K562 (cell line): ENCODE measurements around the gene SLA2. TPM values are rescaled to one million over a fixed set of nuclear protein-coding genes. Genes with fewer than 3 reads are reported as not detected.

Source experiments
- ATF1 ChIP-seq, 2 experiments: fragments of 450-650 bp in 1 of 2; IDR thresholded peaks; 2 replicates each; pipeline ENCODE4 v1.6.1; 2016; ENCODE audit warnings: missing compliant biosample characterization in 1 of 2, missing genetic modification characterization in 1 of 2
- ATF4 ChIP-seq: fragments of 450-650 bp; formaldehyde crosslinking; IDR thresholded peaks from 2 replicates; pipeline ENCODE4 v1.4.0; 2022; ENCODE audit warnings: mild to moderate bottlenecking, moderate library complexity
- EP400 ChIP-seq: fragments of 450-650 bp; IDR thresholded peaks from 2 replicates; pipeline ENCODE4 v1.6.1; 2017; ENCODE audit warnings: antibody characterized with exemption, mild to moderate bottlenecking, moderate library complexity
- FOS ChIP-seq: IDR thresholded peaks from 3 replicates; pipeline ENCODE4 v1.6.1; 2011; ENCODE audit not compliant: insufficient read length; ENCODE audit errors: extremely low read depth
- HMG20A ChIP-seq: fragments of 450-650 bp; formaldehyde crosslinking; conservative IDR thresholded peaks from 2 replicates; pipeline ENCODE4 v1.4.0; 2020; ENCODE audit warnings: mild to moderate bottlenecking, mixed read lengths
- KHSRP ChIP-seq: fragments of 450-650 bp; IDR thresholded peaks from 2 replicates; pipeline ENCODE4 v1.6.1; 2017
- MCM2 ChIP-seq: fragments of 450-650 bp; IDR thresholded peaks from 2 replicates; pipeline ENCODE4 v1.6.1; 2017; ENCODE audit warnings: low read depth, mild to moderate bottlenecking
- MCM5 ChIP-seq: fragments of 450-650 bp; IDR thresholded peaks from 2 replicates; pipeline ENCODE4 v1.6.1; 2016; ENCODE audit warnings: low read depth
- MTA2 ChIP-seq: fragments of 450-650 bp; IDR thresholded peaks from 2 replicates; pipeline ENCODE4 v1.6.1; 2016; ENCODE audit warnings: low read depth
- MYC ChIP-seq, 2 experiments: fragments of 250-450 bp in 1 of 2; sonication (Bioruptor Pico) in 1 of 2; IDR thresholded peaks; 2 replicates each; pipeline versions ENCODE4 v1.5.1 to v1.6.1; 2012 to 2021; ENCODE audit warnings: low read depth in 2 of 2, borderline replicate concordance in 1 of 2, improper control_type of control experiment in 1 of 2, low read length in 1 of 2, mild to moderate bottlenecking in 1 of 2, moderate library complexity in 1 of 2
- PTRF ChIP-seq: fragments of 450-650 bp; IDR thresholded peaks from 2 replicates; pipeline ENCODE4 v1.6.1; 2016; ENCODE audit warnings: mild to moderate bottlenecking, missing genetic modification characterization, missing compliant biosample characterization
- RAD51 ChIP-seq: fragments of 450-650 bp; IDR thresholded peaks from 2 replicates; pipeline ENCODE4 v1.7.1; 2016; ENCODE audit warnings: low read depth, mild to moderate bottlenecking, borderline replicate concordance
- RBBP5 ChIP-seq: fragments of 200-600 bp; sonication (generic); IDR thresholded peaks from 2 replicates; pipeline ENCODE4 v1.6.1; 2012; ENCODE audit warnings: borderline replicate concordance, mild to moderate bottlenecking, low read length, control low read depth, inconsistent platforms; ENCODE audit not compliant: insufficient read depth, poor library complexity, severe bottlenecking
- RBM15 ChIP-seq: fragments of 200-400 bp; formaldehyde crosslinking; IDR thresholded peaks from 2 replicates; pipeline ENCODE4 v1.6.1; 2018; ENCODE audit warnings: mild to moderate bottlenecking, low read length, moderate library complexity; ENCODE audit not compliant: insufficient read depth
- RHOXF2B ChIP-seq: fragments of 250-450 bp; sonication (Bioruptor Pico); conservative IDR thresholded peaks from 2 replicates; pipeline ENCODE4 v1.5.1; 2021
- TFE3 ChIP-seq: fragments of 450-650 bp; formaldehyde crosslinking; IDR thresholded peaks from 2 replicates; pipeline ENCODE4 v1.4.0; 2020; ENCODE audit warnings: mild to moderate bottlenecking, mixed read lengths
- ZNF41 ChIP-seq: fragments of 250-450 bp; sonication (Bioruptor Pico); conservative IDR thresholded peaks from 2 replicates; pipeline ENCODE4 v1.4.0; 2020; ENCODE audit warnings: mild to moderate bottlenecking
- ZNF584 ChIP-seq: fragments of 200-800 bp; sonication (Bioruptor generic); IDR thresholded peaks from 2 replicates; pipeline ENCODE4 v1.6.1; 2016; ENCODE audit warnings: low read depth, mild to moderate bottlenecking, missing genetic modification characterization, missing compliant biosample characterization
- ZNF644 ChIP-seq: fragments of 200-800 bp; sonication (Bioruptor generic); IDR thresholded peaks from 2 replicates; pipeline ENCODE4 v1.6.1; 2016; ENCODE audit warnings: low read depth, missing genetic modification characterization, missing compliant biosample characterization
- ZNF696 ChIP-seq: fragments of 250-450 bp; sonication (Bioruptor Pico); conservative IDR thresholded peaks from 2 replicates; pipeline ENCODE4 v1.4.0; 2020; ENCODE audit warnings: mild to moderate bottlenecking, moderate library complexity
- ZNF740 ChIP-seq, 3 experiments: fragments of 200-800 bp in 1 of 3; sonication (Bioruptor generic) in 1 of 3; sonication (generic) in 1 of 3; formaldehyde crosslinking in 1 of 3; IDR thresholded peaks; 2 replicates each; pipeline versions ENCODE4 v1.6.1 to v1.8.0; 2016 to 2022; ENCODE audit warnings: mild to moderate bottlenecking in 2 of 3, missing compliant biosample characterization in 2 of 3, missing genetic modification characterization in 2 of 3, missing genetic modification reagents in 1 of 3
- ZNF79 ChIP-seq: fragments of 250-450 bp; sonication (Bioruptor Pico); IDR thresholded peaks from 2 replicates; pipeline ENCODE4 v1.4.0; 2020; ENCODE audit warnings: low read depth, mild to moderate bottlenecking, moderate library complexity
- polyA plus RNA-seq, 8 experiments: library from polyadenylated mRNA; depleted of rRNA in 4 of 8; stranded (reverse) in 5 of 8; unstranded in 3 of 8; fragments of >200 nt; fragmentation: Nextera tagmentation in 2 of 8; fragmentation: Illumina TruSeq in 1 of 8; extraction: Ambion mirVana in 2 of 8; extraction: Trizol in 1 of 8; gene quantifications; 2 replicates each; pipeline versions ENCODE4 v1.2.1 to v1.2.3, GENCODE V29; 2011 to 2014; ENCODE audit warnings: inconsistent platforms in 1 of 8, missing spikeins in 1 of 8
- total RNA-seq, 7 experiments: library from RNA; depleted of rRNA in 6 of 7; stranded (reverse); fragments of >200 nt in 6 of 7; fragmentation: Illumina TruSeq in 2 of 7; extraction: Trizol in 2 of 7; gene quantifications; 2 replicates each; pipeline versions ENCODE4 v1.2.1 to v1.2.3, GENCODE V29; 2011 to 2021; ENCODE audit warnings: low replicate concordance in 1 of 7

SLA2 gene
- total and polyA plus RNA-seq, 9 of the 15 experiments (the other 6 are each of a cell fraction or from before 2014, with no cell fraction given): 0.07 TPM; not detected in 7

- TF ChIP-seq MCM2 (no peak), ZNF740 (CRISPR knock-in tag; IDR thresholded peaks at IDR 0.05) (no peak), ZNF740 (tag; IDR thresholded peaks at IDR 0.05) (peak in 1 of 2 experiments; percentile 79; a peak in 2 of 4 replicates), FOS (no peak), ATF4 (CRISPR knock-in tag) (no peak), RBM15 (no peak), HMG20A (no peak), RBBP5 (no peak), EP400 (no peak), RHOXF2B (CRISPR knock-in tag) (no peak), ZNF584 (CRISPR knock-in tag) (no peak), ZNF644 (tag) (no peak), MYC (IDR thresholded peaks at IDR 0.05; ENCODE audit: low read depth, low read length) (no peak), MYC (CRISPR knock-in tag; IDR thresholded peaks at IDR 0.05; ENCODE audit: borderline replicate concordance, low read depth) (no peak), MCM5 (no peak), KHSRP (no peak), TFE3 (CRISPR knock-in tag) (no peak), ZNF41 (CRISPR knock-in tag) (no peak), ZNF79 (CRISPR knock-in tag) (no peak), PTRF (tag) (no peak), MTA2 (0 out of 2 replicates have a peak, but pooled peaks have one; percentile 7), ZNF696 (CRISPR knock-in tag) (no peak), RAD51 (no peak), ATF1 (CRISPR knock-in tag; IDR thresholded peaks at IDR 0.05) (no peak), ATF1 (tag; IDR thresholded peaks at IDR 0.05) (peak; percentile 41; the same call in 1 of the 2 replicates)
Measured at GRCh38 chr20:36571564-36572504, 74.2 kb downstream of the SLA2 start (continued).
